ENCODE data around the gene ZBTB16.

DNA sequence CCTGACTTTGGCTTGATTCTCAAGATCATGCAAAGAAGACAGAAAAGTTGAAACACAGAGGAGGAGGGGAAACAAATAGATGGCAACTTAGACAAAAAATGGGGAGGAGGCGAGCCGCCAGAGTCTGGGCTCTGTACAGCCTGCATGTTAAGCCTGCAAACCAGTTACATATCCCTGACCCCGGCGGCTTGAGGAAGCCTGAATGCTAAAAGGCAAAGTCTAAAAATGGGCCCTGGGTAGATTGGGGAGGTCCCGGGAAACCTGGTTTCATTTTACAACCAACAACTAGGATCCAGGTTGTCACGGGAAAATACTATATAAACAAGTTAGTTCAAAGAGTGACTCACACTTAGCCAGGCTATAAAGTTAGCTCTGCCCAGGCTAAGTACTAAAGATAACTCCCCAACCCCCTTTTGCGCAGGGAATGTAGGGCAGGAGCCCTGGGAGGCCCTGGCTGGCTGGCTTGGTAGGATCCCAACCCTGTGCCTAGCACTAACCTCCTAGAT, 18.8 kb upstream of the ZBTB16 start:
- TF ChIP-seq, protein P1, sequence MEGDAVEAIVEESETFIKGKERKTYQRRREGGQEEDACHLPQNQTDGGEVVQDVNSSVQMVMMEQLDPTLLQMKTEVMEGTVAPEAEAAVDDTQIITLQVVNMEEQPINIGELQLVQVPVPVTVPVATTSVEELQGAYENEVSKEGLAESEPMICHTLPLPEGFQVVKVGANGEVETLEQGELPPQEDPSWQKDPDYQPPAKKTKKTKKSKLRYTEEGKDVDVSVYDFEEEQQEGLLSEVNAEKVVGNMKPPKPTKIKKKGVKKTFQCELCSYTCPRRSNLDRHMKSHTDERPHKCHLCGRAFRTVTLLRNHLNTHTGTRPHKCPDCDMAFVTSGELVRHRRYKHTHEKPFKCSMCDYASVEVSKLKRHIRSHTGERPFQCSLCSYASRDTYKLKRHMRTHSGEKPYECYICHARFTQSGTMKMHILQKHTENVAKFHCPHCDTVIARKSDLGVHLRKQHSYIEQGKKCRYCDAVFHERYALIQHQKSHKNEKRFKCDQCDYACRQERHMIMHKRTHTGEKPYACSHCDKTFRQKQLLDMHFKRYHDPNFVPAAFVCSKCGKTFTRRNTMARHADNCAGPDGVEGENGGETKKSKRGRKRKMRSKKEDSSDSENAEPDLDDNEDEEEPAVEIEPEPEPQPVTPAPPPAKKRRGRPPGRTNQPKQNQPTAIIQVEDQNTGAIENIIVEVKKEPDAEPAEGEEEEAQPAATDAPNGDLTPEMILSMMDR (conservative IDR thresholded peaks at IDR 0.05), result no peak
- no peak for TF ChIP-seq EZH2 (IDR thresholded peaks at IDR 0.05; ENCODE audit: low read depth)
